Chondrocyte (in vitro differentiated cells): ENCODE results near the gene MLH1. TPM values are rescaled to one million over a fixed set of nuclear protein-coding genes. Genes with fewer than 3 reads are reported as not detected.

Source experiments
- DNase-seq: peaks from one replicate; pipeline ENCODE4 v3.0.0; 2021; ENCODE audit warnings: mixed read lengths, low spot score
- H3K27ac Mint-ChIP-seq: one replicate; pipeline ENCODE4 v1.8.0; 2021; ENCODE audit warnings: mild to moderate bottlenecking, moderate library complexity, mixed read lengths; ENCODE audit not compliant: unreplicated experiment
- H3K27me3 Mint-ChIP-seq: 2 replicates; pipeline ENCODE4 v1.8.0; 2021; ENCODE audit warnings: low read depth, mixed read lengths
- H3K36me3 Mint-ChIP-seq: 2 replicates; pipeline ENCODE4 v1.8.0; 2021; ENCODE audit warnings: low read depth, mixed read lengths
- H3K4me1 Mint-ChIP-seq: 2 replicates; pipeline ENCODE4 v1.8.0; 2021; ENCODE audit warnings: low read depth, mild to moderate bottlenecking, mixed read lengths
- H3K4me3 Mint-ChIP-seq: one replicate; pipeline ENCODE4 v1.8.0; 2021; ENCODE audit warnings: mild to moderate bottlenecking, moderate library complexity, mixed read lengths; ENCODE audit not compliant: unreplicated experiment
- H3K9me3 Mint-ChIP-seq: 2 replicates; pipeline ENCODE4 v1.8.0; 2021; ENCODE audit warnings: low read depth, mixed read lengths
- total RNA-seq: library from RNA; stranded (reverse); gene quantifications from 3 replicates; pipeline ENCODE4 v1.2.1, GENCODE V29; 2021
- TF ChIP-seq, protein P1 (sequence below): fragments of 200-600 bp; sonication (generic); IDR thresholded peaks from 2 replicates; pipeline ENCODE4 v1.5.0; 2021; ENCODE audit warnings: antibody characterized with exemption, mild to moderate bottlenecking, moderate library complexity

Gene MLH1
- total RNA-seq, 1 donor from 2014 or later, result 32.6 TPM

GRCh38 chr3:37096288-37096687, 103.0 kb downstream of the MLH1 start:
- H3K4me1 Mint-ChIP-seq, result peaks cover 38% of the 10 kb centered on the region
- H3K27ac Mint-ChIP-seq, result peak overlapping the region; percentile 80
- no peak for DNase-seq
- H3K27me3 Mint-ChIP-seq, result no peaks in the 10 kb centered on the region
- no peaks in the 10 kb centered on the region for H3K9me3 Mint-ChIP-seq
- peaks cover 12% of the 10 kb centered on the region for H3K36me3 Mint-ChIP-seq
- TF ChIP-seq, protein P1, sequence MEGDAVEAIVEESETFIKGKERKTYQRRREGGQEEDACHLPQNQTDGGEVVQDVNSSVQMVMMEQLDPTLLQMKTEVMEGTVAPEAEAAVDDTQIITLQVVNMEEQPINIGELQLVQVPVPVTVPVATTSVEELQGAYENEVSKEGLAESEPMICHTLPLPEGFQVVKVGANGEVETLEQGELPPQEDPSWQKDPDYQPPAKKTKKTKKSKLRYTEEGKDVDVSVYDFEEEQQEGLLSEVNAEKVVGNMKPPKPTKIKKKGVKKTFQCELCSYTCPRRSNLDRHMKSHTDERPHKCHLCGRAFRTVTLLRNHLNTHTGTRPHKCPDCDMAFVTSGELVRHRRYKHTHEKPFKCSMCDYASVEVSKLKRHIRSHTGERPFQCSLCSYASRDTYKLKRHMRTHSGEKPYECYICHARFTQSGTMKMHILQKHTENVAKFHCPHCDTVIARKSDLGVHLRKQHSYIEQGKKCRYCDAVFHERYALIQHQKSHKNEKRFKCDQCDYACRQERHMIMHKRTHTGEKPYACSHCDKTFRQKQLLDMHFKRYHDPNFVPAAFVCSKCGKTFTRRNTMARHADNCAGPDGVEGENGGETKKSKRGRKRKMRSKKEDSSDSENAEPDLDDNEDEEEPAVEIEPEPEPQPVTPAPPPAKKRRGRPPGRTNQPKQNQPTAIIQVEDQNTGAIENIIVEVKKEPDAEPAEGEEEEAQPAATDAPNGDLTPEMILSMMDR, result no peak
- no peak overlapping the region for H3K4me3 Mint-ChIP-seq

- Mint-ChIP-seq H3K36me3 (peaks cover 12% of the 10 kb centered on the region), H3K27me3 (no peaks in the 10 kb centered on the region), H3K4me3 (no peak overlapping the region), H3K27ac (peak overlapping the region; percentile 84), H3K4me1 (peaks cover 39% of the 10 kb centered on the region), H3K9me3 (no peaks in the 10 kb centered on the region)
- no peak for DNase-seq
- TF ChIP-seq, protein P1, result no peak
Observed at GRCh38 chr3:37096975-37097374, 103.7 kb downstream of the MLH1 start.

DNA sequence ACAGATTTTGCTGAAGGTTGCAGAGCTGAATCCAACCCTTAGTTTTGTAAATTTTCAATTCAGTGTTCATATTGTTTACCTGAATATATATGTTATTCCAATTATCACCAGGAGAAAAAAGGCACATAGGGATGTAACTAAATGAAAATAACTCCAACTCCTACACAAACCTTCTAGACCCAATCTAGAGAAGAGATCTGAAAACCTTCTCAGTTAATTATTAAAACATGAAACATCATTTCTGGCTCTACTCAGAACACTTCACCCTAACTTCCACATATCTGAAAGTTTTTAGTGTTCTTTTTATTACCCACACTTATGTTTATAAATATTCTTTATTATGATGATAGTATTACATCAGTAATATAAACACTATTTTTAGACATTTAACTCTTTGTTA, 104.5 kb downstream of the MLH1 start:
- H3K9me3 Mint-ChIP-seq, result no peaks in the 10 kb centered on the region
- peaks cover 42% of the 10 kb centered on the region for H3K4me1 Mint-ChIP-seq
- peaks cover 12% of the 10 kb centered on the region for H3K36me3 Mint-ChIP-seq
- TF ChIP-seq, protein P1, result no peak
- no peaks in the 10 kb centered on the region for H3K27me3 Mint-ChIP-seq
- no peak for DNase-seq
- peak overlapping the region; percentile 84 for H3K27ac Mint-ChIP-seq
- H3K4me3 Mint-ChIP-seq, result no peak overlapping the region

GRCh38 chr3:37098884-37099283, 105.6 kb downstream of the MLH1 start:
- H3K9me3 Mint-ChIP-seq, result no peaks in the 10 kb centered on the region
- H3K27me3 Mint-ChIP-seq, result no peaks in the 10 kb centered on the region
- DNase-seq, result no peak
- TF ChIP-seq, protein P1, result no peak
- H3K4me1 Mint-ChIP-seq, result peaks cover 37% of the 10 kb centered on the region
- H3K4me3 Mint-ChIP-seq, result no peak overlapping the region
- peak overlapping the region; percentile 14 for H3K27ac Mint-ChIP-seq
- peaks cover 6% of the 10 kb centered on the region for H3K36me3 Mint-ChIP-seq

GRCh38 chr3:37099469-37099868, 106.2 kb downstream of the MLH1 start:
- TF ChIP-seq, protein P1, result no peak
- peaks cover 6% of the 10 kb centered on the region for H3K36me3 Mint-ChIP-seq
- peaks cover 36% of the 10 kb centered on the region for H3K4me1 Mint-ChIP-seq
- no peak for DNase-seq
- H3K9me3 Mint-ChIP-seq, result no peaks in the 10 kb centered on the region
- no peak overlapping the region for H3K4me3 Mint-ChIP-seq
- H3K27me3 Mint-ChIP-seq, result no peaks in the 10 kb centered on the region
- no peak overlapping the region for H3K27ac Mint-ChIP-seq
